Stimulated activated CD4-positive, alpha-beta T cell treated with anti-CD3 and anti-CD28 coated beads, Interleukin-15, amount 100 ng/mL, for 1 hour (primary cell): ENCODE results near the gene ARMH2.
"Not testable (repeated sequence)": the region's sequence is repeated elsewhere in the genome, so short reads cannot be mapped to it uniquely, and the experiment has no call there.

Experiments used
- DNase-seq, 2 donors: peaks; one replicate each; pipeline ENCODE4 v3.0.0-alpha.2; 2020; ENCODE audit warnings: low read depth in 1 of 2, low spot score in 1 of 2

Gene ARMH2

DNA sequence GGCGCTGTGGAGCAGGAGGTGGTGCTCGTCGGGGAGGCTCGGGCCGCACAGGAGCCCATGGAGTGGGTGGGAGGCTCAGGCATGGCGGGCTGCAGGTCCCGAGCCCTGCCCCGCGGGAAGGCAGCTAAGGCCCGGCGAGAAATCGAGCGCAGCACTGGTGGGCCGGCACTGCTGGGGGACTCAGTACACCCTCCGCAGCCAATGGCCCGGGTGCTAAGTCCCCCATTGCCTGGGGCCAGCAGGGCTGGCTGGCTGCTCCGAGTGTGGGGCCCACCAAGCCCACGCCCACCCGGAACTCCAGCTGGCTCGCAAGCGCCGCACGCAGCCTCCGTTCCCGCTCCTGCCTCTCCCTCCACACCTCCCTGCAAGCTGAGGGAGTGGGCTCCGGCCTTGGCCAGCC is 32.7 kb downstream of the ARMH2 start:
- DNase-seq: not testable (repeated sequence)

DNA sequence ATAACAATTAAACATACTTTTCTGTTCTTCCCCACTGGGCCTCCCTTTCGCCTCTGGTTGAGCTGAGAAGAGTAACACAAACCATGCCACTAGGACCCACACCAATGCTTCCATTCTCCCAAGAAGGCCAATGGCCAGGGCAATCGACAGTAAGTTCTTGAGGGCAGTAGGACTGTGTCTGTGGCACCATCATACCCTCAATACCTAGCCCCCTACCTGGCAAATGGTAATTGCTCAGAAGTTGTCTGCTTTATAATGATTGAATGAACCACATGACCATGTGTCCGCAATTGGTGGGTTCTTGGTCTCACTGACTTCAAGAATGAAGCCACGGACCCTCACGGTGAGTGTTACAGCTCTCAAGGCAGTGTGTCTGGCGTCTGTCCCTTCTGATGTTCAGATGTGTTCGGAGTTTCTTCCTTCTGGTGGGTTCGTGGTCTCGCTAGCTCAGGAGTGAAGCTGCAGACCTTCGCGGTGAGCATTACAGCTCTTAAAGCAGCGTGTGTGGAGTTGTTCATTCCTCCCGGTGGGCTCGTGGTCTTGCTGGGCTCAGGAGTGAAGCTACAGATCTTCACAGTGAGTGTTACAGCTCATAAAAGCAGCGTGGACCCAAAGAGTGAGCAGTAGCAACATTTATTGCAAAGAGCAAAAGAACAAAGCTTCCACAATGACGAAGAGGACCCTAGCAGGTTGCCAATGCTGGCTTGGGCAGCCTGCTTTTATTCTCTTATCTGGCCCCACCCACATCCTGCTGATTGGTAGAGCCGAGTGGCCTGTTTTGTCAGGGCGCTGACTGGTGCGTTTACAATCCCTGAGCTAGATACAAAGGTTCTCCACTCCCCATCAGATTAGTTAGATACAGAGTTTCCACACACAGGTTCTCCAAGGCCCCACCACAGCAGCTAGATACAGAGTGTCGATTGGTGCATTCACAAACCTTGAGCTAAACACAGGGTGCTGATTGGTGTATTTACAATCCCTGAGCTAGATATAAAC is 33.6 kb downstream of the ARMH2 start:
- DNase-seq: not testable (repeated sequence)

DNA sequence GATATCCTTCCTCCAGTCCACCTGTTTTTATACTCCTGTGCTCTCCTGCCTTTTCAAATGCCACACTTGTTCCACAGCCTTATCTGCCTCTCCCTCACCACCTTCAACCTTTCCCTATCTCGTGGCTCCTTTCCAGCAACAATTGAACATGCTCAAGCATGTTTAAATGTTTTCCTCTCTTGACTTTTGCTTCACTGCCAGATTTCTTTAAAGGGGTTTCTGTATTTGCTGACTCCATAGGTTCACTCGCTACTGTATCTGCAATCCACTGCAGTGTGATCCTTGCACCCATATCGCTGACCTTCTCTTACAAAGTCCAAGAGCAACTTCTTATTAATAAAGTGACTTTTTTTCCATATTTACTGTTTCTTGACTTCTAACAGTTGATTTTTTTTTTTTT is 35.1 kb downstream of the ARMH2 start:
- DNase-seq: no peak

GRCh38 chr6:24761851-24762250 is 36.9 kb downstream of the ARMH2 start:
- no peak for DNase-seq

DNA sequence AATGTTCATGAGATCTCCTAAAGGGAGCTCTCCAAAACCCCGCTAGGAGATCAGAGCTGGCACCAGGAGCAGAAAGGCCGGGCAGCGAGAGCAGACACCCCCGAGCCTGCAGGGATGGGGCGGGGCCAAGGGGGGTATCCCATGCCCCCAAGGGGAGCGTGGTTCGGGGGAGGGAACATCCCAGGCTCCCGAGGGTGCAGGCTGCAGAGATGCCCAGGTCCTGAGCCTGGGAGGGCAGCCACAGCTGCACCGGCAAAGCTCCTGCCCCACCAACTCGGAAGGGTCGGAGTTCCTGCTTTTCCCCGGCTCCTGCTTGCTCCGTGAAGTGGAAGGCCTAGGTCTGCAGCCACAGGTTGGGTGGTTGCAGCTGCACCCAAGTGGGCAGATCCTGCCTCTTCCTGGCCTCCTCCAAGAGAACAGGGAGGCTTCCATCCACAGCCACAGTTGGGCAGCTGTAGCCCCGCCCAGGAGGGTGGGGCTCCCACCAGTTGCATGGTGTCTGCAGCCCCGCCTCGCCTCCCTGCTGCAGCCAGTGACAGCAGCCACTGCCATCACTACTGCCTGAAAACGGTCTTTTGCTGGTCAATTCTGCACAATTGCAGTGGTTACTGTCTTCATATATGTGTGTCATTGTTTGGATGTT is 37.4 kb downstream of the ARMH2 start:
- DNase-seq: no peak

DNA sequence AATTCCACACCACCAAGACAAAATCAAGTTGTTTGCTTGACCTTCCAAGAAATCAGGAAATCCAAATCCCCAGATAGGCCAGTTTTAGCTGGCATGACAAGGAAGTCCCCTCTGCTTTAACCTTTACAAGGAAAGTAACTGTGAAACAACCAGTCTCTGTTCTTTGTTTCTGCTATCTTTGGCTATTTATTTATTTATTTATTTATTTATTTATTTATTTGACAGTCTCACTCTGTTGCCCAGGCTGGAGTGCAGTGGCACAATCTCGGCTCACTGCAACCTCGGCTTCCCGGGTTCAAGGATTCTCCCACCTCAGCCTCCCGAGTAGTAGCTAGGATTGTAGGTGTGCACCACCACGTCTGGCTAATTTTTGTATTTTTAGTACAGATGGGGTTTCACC is 38.5 kb downstream of the ARMH2 start:
- no peak for DNase-seq

DNA sequence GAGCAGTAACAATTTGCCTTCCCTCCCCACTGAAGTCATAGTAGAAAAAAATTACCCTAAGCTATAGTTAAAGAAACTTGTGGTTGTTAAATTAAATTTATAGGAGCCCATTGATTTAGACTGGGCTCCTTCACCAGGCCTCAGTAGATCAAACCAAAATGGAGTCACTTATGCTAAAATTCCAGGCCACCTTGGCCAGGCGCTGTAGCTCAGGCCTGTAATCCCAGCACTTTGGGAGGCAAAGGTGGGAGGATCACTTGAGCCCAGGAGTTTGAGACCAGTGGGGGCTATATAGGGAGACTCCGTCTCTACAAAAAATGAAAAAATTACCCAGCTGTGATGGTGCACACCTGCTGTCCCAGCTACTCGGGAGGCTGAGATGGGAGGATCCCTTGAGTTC is 39.0 kb downstream of the ARMH2 start:
- no peak for DNase-seq

DNA sequence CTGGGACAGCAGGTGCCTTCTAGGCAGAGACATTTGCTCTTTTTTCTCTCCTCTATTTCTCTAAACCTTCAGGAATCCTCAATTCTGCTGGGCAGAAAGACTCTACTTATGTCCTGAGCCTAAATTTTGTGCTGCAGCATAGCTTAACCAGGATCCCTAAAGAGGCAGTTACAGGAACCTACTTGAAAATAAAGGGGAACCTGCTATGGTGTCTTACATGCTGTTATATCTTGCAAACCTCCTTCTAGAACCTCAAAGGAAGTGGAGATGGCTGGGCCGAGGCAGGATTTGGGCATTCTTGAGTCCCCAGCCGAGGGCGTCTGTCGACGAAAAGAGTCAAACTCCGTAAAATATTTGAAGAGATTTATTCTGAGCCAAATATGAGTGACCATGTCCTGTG is 41.1 kb downstream of the ARMH2 start:
- no peak for DNase-seq

- DNase-seq: no peak
Measured at GRCh38 chr6:24755279-24755678, 43.4 kb downstream of the ARMH2 start.

DNA sequence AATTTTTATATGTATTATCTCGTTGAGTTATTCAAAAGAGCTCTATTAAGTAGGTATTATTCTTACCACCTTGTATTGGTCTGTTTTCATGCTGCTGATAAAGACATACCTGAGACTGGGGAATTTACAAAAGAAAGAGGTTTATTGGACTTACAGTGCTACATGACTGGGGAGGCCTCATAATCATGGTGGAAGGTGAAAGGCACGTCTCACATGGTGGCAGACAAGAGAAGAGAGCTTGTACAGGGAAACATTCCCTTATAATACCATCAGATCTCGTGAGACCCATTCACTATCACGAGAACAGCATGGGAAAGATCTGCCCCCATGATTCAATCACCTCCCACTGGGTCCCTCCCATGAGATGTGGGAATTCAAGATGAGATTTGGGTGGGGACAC is 44.3 kb downstream of the ARMH2 start:
- not testable (repeated sequence) for DNase-seq

DNA sequence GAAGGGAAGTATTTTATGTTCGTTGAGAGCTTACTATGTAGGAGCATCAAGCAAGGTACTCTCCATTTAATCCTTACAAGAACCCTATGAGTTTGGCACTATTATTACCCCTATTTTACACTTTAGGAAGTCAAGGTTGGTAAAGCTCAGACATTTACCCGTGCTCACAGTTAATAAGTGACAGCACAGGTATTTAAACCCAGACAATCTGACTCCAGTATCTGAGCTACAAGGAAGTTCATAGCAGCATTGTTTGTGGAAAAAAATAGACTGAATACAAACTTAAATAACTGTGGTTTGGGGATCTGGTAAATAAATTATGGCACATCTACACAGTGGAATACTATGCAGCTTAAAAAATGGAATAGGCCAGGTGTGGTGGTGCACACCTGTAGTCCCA is 45.2 kb downstream of the ARMH2 start:
- no peak for DNase-seq

- no peak for DNase-seq
Measured at GRCh38 chr6:24752917-24753492, 45.7 kb downstream of the ARMH2 start.

GRCh38 chr6:24752503-24752902 is 46.2 kb downstream of the ARMH2 start:
- no peak for DNase-seq

DNA sequence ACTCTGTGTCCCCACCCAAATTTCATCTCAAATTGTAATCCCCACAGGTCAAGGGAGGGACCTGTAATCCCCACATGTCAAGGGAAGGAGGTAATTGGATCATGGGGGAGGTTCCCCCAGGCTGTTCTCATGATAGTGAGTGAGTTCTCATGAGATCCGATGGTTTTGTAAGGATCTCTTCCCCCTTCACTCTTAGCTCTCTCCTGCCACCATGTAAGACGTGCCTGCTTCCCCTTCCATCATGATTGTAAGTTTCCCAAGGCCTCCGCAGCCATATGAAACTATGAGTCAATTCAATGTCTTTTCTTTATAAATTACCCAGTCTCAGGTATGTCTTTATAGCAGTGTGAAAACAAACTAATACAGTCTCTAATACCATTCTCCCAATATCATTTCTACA is 47.8 kb downstream of the ARMH2 start:
- DNase-seq: not testable (repeated sequence)

DNA sequence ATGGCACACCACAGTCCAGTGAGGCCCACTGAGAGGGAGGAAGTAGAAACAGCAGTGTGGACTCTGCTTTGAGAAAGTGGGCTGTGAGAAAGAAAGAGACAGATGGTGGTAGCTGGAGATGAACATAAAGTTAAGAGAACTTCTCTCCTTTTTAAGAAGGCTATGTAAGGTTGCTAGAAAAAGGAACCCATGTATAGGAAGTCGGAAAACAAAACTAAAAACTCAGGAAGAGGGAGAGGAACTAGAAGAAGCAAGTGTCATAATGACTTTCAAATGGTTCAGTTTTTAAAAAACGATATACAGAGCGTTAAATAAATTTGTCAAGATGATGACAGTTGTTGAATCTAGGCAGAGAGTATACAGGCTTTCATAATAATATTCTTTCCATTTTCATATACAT is 49.4 kb downstream of the ARMH2 start:
- DNase-seq: no peak
